Measurements from ENCODE around the gene BCORL1. TPM values are rescaled to one million over a fixed set of nuclear protein-coding genes. Genes with fewer than 3 reads are reported as not detected.

BCORL1 gene
- total and polyA plus RNA-seq, 2 of the 8 experiments (the other 6 are each of a cell fraction or from before 2014, with no cell fraction given), result 1.4 to 6.2 TPM

DNA sequence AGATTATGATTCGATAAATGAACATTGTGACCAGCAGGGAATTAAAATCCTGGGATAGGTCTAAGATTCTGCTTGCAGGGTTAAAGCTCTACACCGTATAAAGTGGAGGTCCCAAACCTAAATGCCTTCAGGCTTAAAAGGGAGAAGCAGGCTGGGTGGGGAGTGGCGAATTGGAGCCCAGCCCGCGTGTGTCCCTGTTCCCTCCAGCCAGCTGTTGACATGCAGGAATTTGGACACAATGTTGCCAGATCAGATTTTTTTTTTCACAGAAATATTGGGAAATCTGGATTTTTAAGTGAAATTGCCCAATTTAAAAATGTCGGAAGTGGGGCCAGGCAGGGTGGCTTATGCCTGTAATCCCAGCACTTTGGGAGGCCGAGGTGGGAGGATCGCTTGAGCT, 67.4 kb downstream of the BCORL1 start:
- FAIRE-seq (no peak), DNase-seq (ENCODE audit: low read depth in 1 of 2, low spot score in 2 of 2) (no peak)
- H2BK20ac ChIP-seq (ENCODE audit: low read length), result no peak overlapping the region
- H3K4me3 ChIP-seq (ENCODE audit: extremely low read depth in 1 of 4, insufficient read depth in 2 of 4, low read depth in 3 of 4, low read length in 4 of 4), result no peak overlapping the region
- ChIA-PET POLR2A (ENCODE audit: partially characterized antibody) (no interaction called here), CTCF (ENCODE audit: partially characterized antibody) (interaction anchor here (0.6 to 1.2 kb wide), 4 partner anchors 12 to 48 kb away, joined by 3 to 5 read pairs (median 4); no protein-coding TSS in a partner anchor)
- no peak overlapping the region for H3K14ac ChIP-seq (ENCODE audit: insufficient read length)
- H4K20me1 ChIP-seq (replicated peaks in 1 of 2; ENCODE audit: control insufficient read depth in 1 of 2, insufficient read depth in 2 of 2, low read length in 2 of 2), result no peaks in the 10 kb centered on the region
- H3K27ac ChIP-seq (ENCODE audit: low read depth, low read length), result no peak overlapping the region
- no peaks in the 10 kb centered on the region for H3K23me2 ChIP-seq (ENCODE audit: low read depth, low read length)
- no peak overlapping the region for H4K5ac ChIP-seq (ENCODE audit: insufficient read length, low read depth, low read length)
- no peak overlapping the region for H2BK15ac ChIP-seq (ENCODE audit: low read length)
- H3K79me2 ChIP-seq (ENCODE audit: control insufficient read depth in 1 of 2, insufficient read depth in 2 of 2, low read length in 2 of 2), result no peaks in the 10 kb centered on the region
- no peak overlapping the region for H3K23ac ChIP-seq (ENCODE audit: insufficient read length)
- H3K4ac ChIP-seq (replicated peaks; ENCODE audit: insufficient read length, low read depth, low read length), result no peak overlapping the region
- no peak overlapping the region for H2AFZ ChIP-seq (ENCODE audit: low read length)
- no peaks in the 10 kb centered on the region for H3K79me1 ChIP-seq (ENCODE audit: low read depth, low read length)
- peaks cover 0 to 5% (median 1%) of the 10 kb centered on the region in 4 experiments; a peak in 3 of 8 replicates for H3K36me3 ChIP-seq (ENCODE audit: control insufficient read depth in 2 of 4, insufficient read depth in 4 of 4, low read length in 3 of 4)
- no peak overlapping the region for H2BK12ac ChIP-seq (ENCODE audit: low read depth, low read length)
- H3K18ac ChIP-seq (ENCODE audit: extremely low read depth, low read length), result no peak overlapping the region
- H2BK5ac ChIP-seq (ENCODE audit: low read depth, low read length), result no peak overlapping the region
- H4K91ac ChIP-seq (replicated peaks; ENCODE audit: insufficient read length, low read length), result no peak overlapping the region
- H2AK5ac ChIP-seq (ENCODE audit: low read depth, low read length), result no peak overlapping the region
- H3K4me2 ChIP-seq (ENCODE audit: insufficient read depth in 1 of 2, low read depth in 2 of 2, low read length in 2 of 2), result no peak overlapping the region
- no peak overlapping the region for H4K8ac ChIP-seq (ENCODE audit: extremely low read depth, insufficient read depth, low read length)
- H3K9me3 ChIP-seq (ENCODE audit: insufficient read depth in 2 of 2, low read depth in 1 of 2, low read length in 1 of 2), result no peaks in the 10 kb centered on the region; a peak in 1 of 4 replicates
- no peak overlapping the region for H3K56ac ChIP-seq (replicated peaks; ENCODE audit: insufficient read length, low read depth, low read length)
- H3K9ac ChIP-seq (replicated peaks in 1 of 4; ENCODE audit: extremely low read depth in 1 of 4, low read depth in 3 of 4, low read length in 3 of 4), result no peak overlapping the region
- no peaks in the 10 kb centered on the region for H3K4me1 ChIP-seq (replicated peaks in 1 of 4; ENCODE audit: control insufficient read depth in 3 of 4, insufficient read depth in 4 of 4, low read length in 3 of 4)
- H3K27me3 ChIP-seq (replicated peaks in 1 of 4; ENCODE audit: control insufficient read depth in 3 of 4, extremely low read depth in 1 of 4, insufficient read depth in 3 of 4, low read length in 3 of 4), result no peaks in the 10 kb centered on the region
- no peak overlapping the region for H2BK120ac ChIP-seq (replicated peaks; ENCODE audit: low read depth, low read length)
- 97% methylated on average over 8 of the region's 8 CpGs; no CpG with 5 or more reads in 1 of the 2 experiments for WGBS, 2 experiments (ENCODE audit: extremely low coverage in 1 of 2, insufficient coverage in 1 of 2, insufficient read length in 1 of 2, insufficient replicate concordance in 2 of 2, low coverage in 1 of 2, low lambda C conversion rate in 2 of 2, missing lambda C conversion rate in 1 of 2)
- TF ChIP-seq ASH2L (IDR thresholded peaks at IDR 0.05; ENCODE audit: low read length) (no peak), CBX5 (IDR thresholded peaks at IDR 0.05; ENCODE audit: low read depth, low read length) (no peak), BACH1 (IDR thresholded peaks at IDR 0.05; ENCODE audit: low read length) (no peak), SP1 (IDR thresholded peaks at IDR 0.05; ENCODE audit: low read depth, low read length) (no peak), SIX5 (IDR thresholded peaks at IDR 0.05; ENCODE audit: low read depth, low read length) (no peak), SIN3A (conservative IDR thresholded peaks at IDR 0.05 in 1 of 2, IDR thresholded peaks at IDR 0.05 in 1 of 2; ENCODE audit: low read depth in 1 of 2, low read length in 2 of 2) (no peak), CBX8 (IDR thresholded peaks at IDR 0.05; ENCODE audit: borderline replicate concordance, low read depth, low read length) (no peak), KDM1A (IDR thresholded peaks at IDR 0.05; ENCODE audit: borderline replicate concordance, low read length) (no peak), SAP30 (IDR thresholded peaks at IDR 0.05; ENCODE audit: insufficient read depth, insufficient replicate concordance, low read length) (no peak), HDAC6 (IDR thresholded peaks at IDR 0.05; ENCODE audit: low read depth, low read length) (no peak), SRF (IDR thresholded peaks at IDR 0.05; ENCODE audit: low read depth, low read length) (no peak), TAF1 (IDR thresholded peaks at IDR 0.05; ENCODE audit: low read depth, low read length) (no peak), GTF2F1 (IDR thresholded peaks at IDR 0.05; ENCODE audit: borderline replicate concordance, low read depth, low read length) (no peak), GABPA (IDR thresholded peaks at IDR 0.05; ENCODE audit: borderline replicate concordance, insufficient read depth, low read length) (no peak)
- TF ChIP-seq, protein P1, sequence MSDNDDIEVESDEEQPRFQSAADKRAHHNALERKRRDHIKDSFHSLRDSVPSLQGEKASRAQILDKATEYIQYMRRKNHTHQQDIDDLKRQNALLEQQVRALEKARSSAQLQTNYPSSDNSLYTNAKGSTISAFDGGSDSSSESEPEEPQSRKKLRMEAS (IDR thresholded peaks at IDR 0.05), result no peak
